Measurements from ENCODE around the gene CMSS1.
A peak's percentile ranks its signal among the peaks of the same experiment; 100 is the strongest.

Gene CMSS1

DNA sequence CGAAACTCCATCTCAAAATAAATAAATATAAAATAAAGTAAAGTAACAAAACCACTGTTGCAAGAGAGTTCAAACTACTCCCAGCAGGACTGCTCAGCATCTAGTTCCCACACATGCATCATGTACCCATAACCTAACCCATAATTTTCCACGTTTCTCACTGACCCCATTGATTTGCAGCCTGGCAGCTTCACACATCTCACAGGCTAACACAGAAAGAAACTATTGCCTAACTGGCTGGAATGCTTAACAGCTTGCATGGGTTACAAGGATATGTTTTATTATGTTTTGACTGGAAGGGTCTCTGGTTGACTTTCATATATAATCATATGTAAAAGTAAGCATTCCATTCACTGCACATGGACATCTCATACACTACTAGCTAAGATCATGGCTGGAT is 387.5 kb downstream of the CMSS1 start:
- H3K4me3 ChIP-seq (ENCODE audit: low read depth, low read length), result no peak overlapping the region
- H3K4me2 ChIP-seq (ENCODE audit: low read length), result no peak overlapping the region
- no peaks in the 10 kb centered on the region for H3K9me3 ChIP-seq (ENCODE audit: control insufficient read depth, low read length)
- H2AFZ ChIP-seq, result no peak overlapping the region
- TF ChIP-seq, protein P1, sequence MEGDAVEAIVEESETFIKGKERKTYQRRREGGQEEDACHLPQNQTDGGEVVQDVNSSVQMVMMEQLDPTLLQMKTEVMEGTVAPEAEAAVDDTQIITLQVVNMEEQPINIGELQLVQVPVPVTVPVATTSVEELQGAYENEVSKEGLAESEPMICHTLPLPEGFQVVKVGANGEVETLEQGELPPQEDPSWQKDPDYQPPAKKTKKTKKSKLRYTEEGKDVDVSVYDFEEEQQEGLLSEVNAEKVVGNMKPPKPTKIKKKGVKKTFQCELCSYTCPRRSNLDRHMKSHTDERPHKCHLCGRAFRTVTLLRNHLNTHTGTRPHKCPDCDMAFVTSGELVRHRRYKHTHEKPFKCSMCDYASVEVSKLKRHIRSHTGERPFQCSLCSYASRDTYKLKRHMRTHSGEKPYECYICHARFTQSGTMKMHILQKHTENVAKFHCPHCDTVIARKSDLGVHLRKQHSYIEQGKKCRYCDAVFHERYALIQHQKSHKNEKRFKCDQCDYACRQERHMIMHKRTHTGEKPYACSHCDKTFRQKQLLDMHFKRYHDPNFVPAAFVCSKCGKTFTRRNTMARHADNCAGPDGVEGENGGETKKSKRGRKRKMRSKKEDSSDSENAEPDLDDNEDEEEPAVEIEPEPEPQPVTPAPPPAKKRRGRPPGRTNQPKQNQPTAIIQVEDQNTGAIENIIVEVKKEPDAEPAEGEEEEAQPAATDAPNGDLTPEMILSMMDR (IDR thresholded peaks at IDR 0.05), result no peak
- no peak overlapping the region for H3K9ac ChIP-seq
- no peak overlapping the region for H3K27ac ChIP-seq
- no peaks in the 10 kb centered on the region for H3K36me3 ChIP-seq (ENCODE audit: control insufficient read depth, insufficient read depth, low read length)
- H3K4me1 ChIP-seq, result no peaks in the 10 kb centered on the region
- no peaks in the 10 kb centered on the region for H3K27me3 ChIP-seq (ENCODE audit: control insufficient read depth, insufficient read depth, low read length)
- H3K79me2 ChIP-seq, result no peaks in the 10 kb centered on the region

- Histone ChIP-seq H3K79me2 (no peaks in the 10 kb centered on the region), H3K9me3 (ENCODE audit: control insufficient read depth, low read length) (no peaks in the 10 kb centered on the region), H3K4me1 (no peaks in the 10 kb centered on the region), H3K4me2 (ENCODE audit: low read length) (no peak overlapping the region), H3K9ac (no peak overlapping the region), H2AFZ (no peak overlapping the region), H3K36me3 (ENCODE audit: control insufficient read depth, insufficient read depth, low read length) (no peaks in the 10 kb centered on the region), H3K27ac (no peak overlapping the region), H3K4me3 (ENCODE audit: low read depth, low read length) (no peak overlapping the region), H3K27me3 (ENCODE audit: control insufficient read depth, insufficient read depth, low read length) (no peaks in the 10 kb centered on the region)
- TF ChIP-seq, protein P1 (IDR thresholded peaks at IDR 0.05), result no peak
Observed at GRCh38 chr3:100206687-100207086, 389.0 kb downstream of the CMSS1 start.

GRCh38 chr3:100207886-100208285 is 390.2 kb downstream of the CMSS1 start:
- H3K4me3 ChIP-seq (ENCODE audit: low read depth, low read length), result no peak overlapping the region

DNA sequence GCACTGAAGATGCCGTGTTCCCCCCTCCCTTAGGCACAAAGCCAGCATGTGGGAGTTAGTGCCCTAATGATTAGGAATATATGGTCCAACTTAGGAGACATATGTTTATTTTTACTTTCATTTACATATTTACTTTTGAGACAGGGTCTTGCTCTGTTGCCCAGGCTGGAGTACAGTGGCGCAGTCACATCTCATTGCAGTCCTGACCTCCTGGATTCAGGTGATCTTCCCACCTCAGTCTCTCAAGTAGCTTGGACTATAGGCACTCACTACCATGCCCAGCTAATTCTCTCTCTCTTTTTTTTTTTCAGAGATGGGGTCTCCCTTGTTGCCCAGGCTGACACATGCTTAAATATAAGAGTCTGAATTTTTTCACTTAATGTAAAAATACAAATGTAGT is 391.5 kb downstream of the CMSS1 start:
- H3K9ac ChIP-seq, result no peak overlapping the region
- H3K4me1 ChIP-seq, result no peaks in the 10 kb centered on the region
- H3K4me2 ChIP-seq (ENCODE audit: low read length), result no peak overlapping the region
- H3K9me3 ChIP-seq (ENCODE audit: control insufficient read depth, low read length), result no peaks in the 10 kb centered on the region
- no peak overlapping the region for H3K27ac ChIP-seq
- TF ChIP-seq, protein P1 (IDR thresholded peaks at IDR 0.05), result no peak
- no peaks in the 10 kb centered on the region for H3K27me3 ChIP-seq (ENCODE audit: control insufficient read depth, insufficient read depth, low read length)
- no peaks in the 10 kb centered on the region for H3K79me2 ChIP-seq
- H2AFZ ChIP-seq, result no peak overlapping the region
- no peaks in the 10 kb centered on the region for H3K36me3 ChIP-seq (ENCODE audit: control insufficient read depth, insufficient read depth, low read length)
- H3K4me3 ChIP-seq (ENCODE audit: low read depth, low read length), result no peak overlapping the region

More at GRCh38 chr3:100207886-100208285, 390.2 kb downstream of the CMSS1 start:
- Histone ChIP-seq H3K27me3 (ENCODE audit: control insufficient read depth, insufficient read depth, low read length) (no peaks in the 10 kb centered on the region), H3K9me3 (ENCODE audit: control insufficient read depth, low read length) (no peaks in the 10 kb centered on the region), H3K4me1 (no peaks in the 10 kb centered on the region), H3K27ac (no peak overlapping the region), H3K4me2 (ENCODE audit: low read length) (no peak overlapping the region), H2AFZ (no peak overlapping the region), H3K79me2 (no peaks in the 10 kb centered on the region), H3K36me3 (ENCODE audit: control insufficient read depth, insufficient read depth, low read length) (no peaks in the 10 kb centered on the region), H3K9ac (no peak overlapping the region)
- TF ChIP-seq, protein P1 (IDR thresholded peaks at IDR 0.05), result no peak

GRCh38 chr3:100209948-100210771 is 392.5 kb downstream of the CMSS1 start:
- H3K27me3 ChIP-seq (ENCODE audit: control insufficient read depth, insufficient read depth, low read length), result no peaks in the 10 kb centered on the region
- H3K36me3 ChIP-seq (ENCODE audit: control insufficient read depth, insufficient read depth, low read length), result no peaks in the 10 kb centered on the region
- H3K9me3 ChIP-seq (ENCODE audit: control insufficient read depth, low read length), result no peaks in the 10 kb centered on the region
- H3K27ac ChIP-seq, result peak overlapping the region; percentile 58
- H3K4me1 ChIP-seq, result no peaks in the 10 kb centered on the region
- H3K9ac ChIP-seq, result no peak overlapping the region
- H3K4me2 ChIP-seq (ENCODE audit: low read length), result no peak overlapping the region
- TF ChIP-seq, protein P1 (IDR thresholded peaks at IDR 0.05), result no peak
- no peaks in the 10 kb centered on the region for H3K79me2 ChIP-seq
- peak overlapping the region; percentile 55 for H2AFZ ChIP-seq
- no peak overlapping the region for H3K4me3 ChIP-seq (ENCODE audit: low read depth, low read length)
